Thoracic aorta (tissue), 2 donors: Measurements from ENCODE around the gene USP47. TPM values are rescaled to one million over a fixed set of nuclear protein-coding genes. Genes with fewer than 3 reads are reported as not detected.

ENCODE experiments used
- ATAC-seq: fragments of 150-250 bp; one replicate; pipeline ENCODE4 v1.8.0; 2017; ENCODE audit warnings: low read depth; ENCODE audit not compliant: insufficient number of reproducible peaks, low FRiP score
- DNase-seq: peaks from one replicate; pipeline ENCODE4 v3.0.0-alpha.2; 2020; ENCODE audit warnings: low spot score
- H3K27ac ChIP-seq, 2 donors: fragments of 200-600 bp; sonication (generic); 1 replicate in 1 of 2; 2 replicates in 1 of 2; pipeline ENCODE4 v1.5.1; 2016; ENCODE audit warnings: mild to moderate bottlenecking in 2 of 2, moderate library complexity in 2 of 2
- H3K27me3 ChIP-seq: fragments of 200-600 bp; sonication (generic); replicated peaks from 2 replicates; pipeline ENCODE4 v1.6.0; 2016; ENCODE audit warnings: mild to moderate bottlenecking; ENCODE audit not compliant: insufficient read depth
- H3K36me3 ChIP-seq: fragments of 200-600 bp; sonication (generic); one replicate; pipeline ENCODE4 v1.5.1; 2016
- H3K4me1 ChIP-seq, 2 donors: fragments of 200-600 bp; sonication (generic); 1 replicate in 1 of 2; 2 replicates in 1 of 2; pipeline versions ENCODE4 v1.5.1 to v1.6.0; 2016; ENCODE audit warnings: low read depth in 2 of 2, mild to moderate bottlenecking in 1 of 2; ENCODE audit not compliant: control insufficient read depth in 1 of 2
- H3K4me3 ChIP-seq: fragments of 200-600 bp; sonication (generic); 2 replicates; pipeline ENCODE4 v1.5.1; 2016; ENCODE audit warnings: mild to moderate bottlenecking
- H3K9me3 ChIP-seq: fragments of 200-600 bp; sonication (generic); 2 replicates; pipeline ENCODE4 v1.5.1; 2016
- total RNA-seq, 2 donors: library from RNA; depleted of rRNA; stranded (reverse); fragments of >200 nt; gene quantifications; one replicate each; pipeline versions ENCODE4 v1.1.0 to v1.2.3, GENCODE V29; 2016
- TF ChIP-seq, protein P1 (sequence below): fragments of 200-600 bp; sonication (generic); IDR thresholded peaks from one replicate; pipeline ENCODE4 v1.5.1; 2019; ENCODE audit warnings: antibody characterized with exemption

The USP47 gene
- total RNA-seq, 2 donors from 2014 or later = 55.0 to 86.4 TPM

DNA sequence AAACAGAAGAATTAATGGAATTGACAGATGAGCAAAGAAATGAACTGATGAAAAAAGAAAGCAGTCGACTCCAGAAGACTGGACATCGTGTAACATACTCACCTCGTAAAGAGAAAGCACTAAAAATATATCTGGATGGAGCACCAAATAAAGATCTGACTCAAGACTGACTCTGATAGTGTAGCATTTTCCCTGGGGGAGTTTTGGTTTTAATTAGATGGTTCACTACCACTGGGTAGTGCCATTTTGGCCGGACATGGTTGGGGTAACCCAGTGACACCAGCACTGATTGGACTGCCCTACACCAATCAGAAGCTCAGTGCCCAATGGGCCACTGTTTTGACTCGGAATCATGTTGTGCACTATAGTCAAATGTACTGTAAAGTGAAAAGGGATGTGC is 114.2 kb downstream of the USP47 start:
- peaks cover 16% of the 10 kb centered on the region for H3K36me3 ChIP-seq

GRCh38 chr11:11958403-11959231 is 116.8 kb downstream of the USP47 start:
- Histone ChIP-seq H3K9me3 (no peaks in the 10 kb centered on the region), H3K36me3 (peaks cover 16% of the 10 kb centered on the region), H3K27ac (no peak overlapping the region), H3K27me3 (no peaks in the 10 kb centered on the region), H3K4me3 (no peak overlapping the region), H3K4me1 (no peaks in the 10 kb centered on the region)
- DNase-seq (no peak), ATAC-seq (no peak)
- TF ChIP-seq, protein P1, sequence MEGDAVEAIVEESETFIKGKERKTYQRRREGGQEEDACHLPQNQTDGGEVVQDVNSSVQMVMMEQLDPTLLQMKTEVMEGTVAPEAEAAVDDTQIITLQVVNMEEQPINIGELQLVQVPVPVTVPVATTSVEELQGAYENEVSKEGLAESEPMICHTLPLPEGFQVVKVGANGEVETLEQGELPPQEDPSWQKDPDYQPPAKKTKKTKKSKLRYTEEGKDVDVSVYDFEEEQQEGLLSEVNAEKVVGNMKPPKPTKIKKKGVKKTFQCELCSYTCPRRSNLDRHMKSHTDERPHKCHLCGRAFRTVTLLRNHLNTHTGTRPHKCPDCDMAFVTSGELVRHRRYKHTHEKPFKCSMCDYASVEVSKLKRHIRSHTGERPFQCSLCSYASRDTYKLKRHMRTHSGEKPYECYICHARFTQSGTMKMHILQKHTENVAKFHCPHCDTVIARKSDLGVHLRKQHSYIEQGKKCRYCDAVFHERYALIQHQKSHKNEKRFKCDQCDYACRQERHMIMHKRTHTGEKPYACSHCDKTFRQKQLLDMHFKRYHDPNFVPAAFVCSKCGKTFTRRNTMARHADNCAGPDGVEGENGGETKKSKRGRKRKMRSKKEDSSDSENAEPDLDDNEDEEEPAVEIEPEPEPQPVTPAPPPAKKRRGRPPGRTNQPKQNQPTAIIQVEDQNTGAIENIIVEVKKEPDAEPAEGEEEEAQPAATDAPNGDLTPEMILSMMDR = no peak

More for the DNA sequence above, 114.2 kb downstream of the USP47 start:
- no peaks in the 10 kb centered on the region for H3K9me3 ChIP-seq
- DNase-seq (no peak), ATAC-seq (no peak)
- TF ChIP-seq, protein P1 = no peak
- H3K4me3 ChIP-seq = no peak overlapping the region
- H3K27ac ChIP-seq = no peak overlapping the region
- no peaks in the 10 kb centered on the region for H3K4me1 ChIP-seq
- no peaks in the 10 kb centered on the region for H3K27me3 ChIP-seq

DNA sequence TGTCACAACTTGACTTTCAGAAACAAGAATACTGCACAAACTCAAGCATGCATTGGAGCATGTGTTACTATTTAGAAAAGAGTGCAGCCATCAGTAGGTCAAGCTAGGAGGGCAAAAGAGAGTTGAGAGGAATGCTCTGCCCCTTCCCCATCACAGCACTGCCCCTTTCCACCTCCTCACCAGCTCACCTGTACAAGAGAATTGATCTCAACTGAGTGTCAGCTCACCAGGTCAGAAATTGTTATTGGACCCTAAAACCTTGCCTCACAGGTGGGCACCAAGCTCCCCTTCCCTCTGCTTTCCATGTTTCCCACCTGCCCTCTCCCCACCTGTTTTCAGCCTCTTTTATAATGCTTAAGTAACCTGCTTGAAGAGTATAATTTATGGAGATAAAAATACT is 117.8 kb downstream of the USP47 start:
- no peak overlapping the region for H3K4me3 ChIP-seq
- no peaks in the 10 kb centered on the region for H3K9me3 ChIP-seq
- TF ChIP-seq, protein P1 = no peak
- H3K27ac ChIP-seq = no peak overlapping the region
- peaks cover 0 to 6% of the 10 kb centered on the region in 2 donors for H3K4me1 ChIP-seq
- peaks cover 16% of the 10 kb centered on the region for H3K36me3 ChIP-seq
- no peak for DNase-seq
- no peak for ATAC-seq
- no peaks in the 10 kb centered on the region for H3K27me3 ChIP-seq

GRCh38 chr11:11960687-11961086 is 118.9 kb downstream of the USP47 start:
- H3K9me3 ChIP-seq = no peaks in the 10 kb centered on the region
- peaks cover 10% of the 10 kb centered on the region for H3K36me3 ChIP-seq
- ATAC-seq (no peak), DNase-seq (no peak)
- H3K4me1 ChIP-seq = peaks cover 0 to 9% of the 10 kb centered on the region in 2 donors
- no peaks in the 10 kb centered on the region for H3K27me3 ChIP-seq
- H3K4me3 ChIP-seq = no peak overlapping the region
- TF ChIP-seq, protein P1 = no peak
- H3K27ac ChIP-seq = no peak overlapping the region

GRCh38 chr11:11961399-11962028 is 119.7 kb downstream of the USP47 start:
- no peak for DNase-seq
- peaks cover 0 to 9% of the 10 kb centered on the region in 2 donors for H3K4me1 ChIP-seq
- H3K4me3 ChIP-seq = no peak overlapping the region
- TF ChIP-seq, protein P1 = no peak
- H3K36me3 ChIP-seq = peaks cover 2% of the 10 kb centered on the region
- no peak overlapping the region for H3K27ac ChIP-seq
- no peak for ATAC-seq
- no peaks in the 10 kb centered on the region for H3K27me3 ChIP-seq
- H3K9me3 ChIP-seq = no peaks in the 10 kb centered on the region
